Tibial artery (tissue), 4 donors: ENCODE data around the gene EPDR1.

Experiments used
- DNase-seq, 2 donors: peaks; one replicate each; pipeline ENCODE4 v3.0.0-alpha.2; 2019
- H3K27ac ChIP-seq, 2 donors: fragments of 200-600 bp; sonication (generic) in 1 of 2; 1 replicate in 1 of 2; 2 replicates in 1 of 2; pipeline ENCODE4 v1.5.1; 2018 to 2019; ENCODE audit warnings: mild to moderate bottlenecking in 1 of 2
- H3K27me3 ChIP-seq, 2 donors: fragments of 200-600 bp; sonication (generic) in 1 of 2; one replicate each; pipeline versions ENCODE4 v1.5.1 to v1.6.0; 2016 to 2019
- H3K36me3 ChIP-seq, 3 donors: fragments of 200-600 bp; sonication (generic) in 2 of 3; one replicate each; pipeline ENCODE4 v1.5.1; 2016 to 2019; ENCODE audit warnings: mild to moderate bottlenecking in 2 of 3
- H3K4me1 ChIP-seq, 4 donors: fragments of 200-600 bp; sonication (generic) in 2 of 4; 1 replicate in 3 of 4; 2 replicates in 1 of 4; pipeline ENCODE4 v1.5.1; 2016 to 2019
- H3K4me3 ChIP-seq, 2 donors: fragments of 200-600 bp; sonication (generic) in 1 of 2; 1 replicate in 1 of 2; 2 replicates in 1 of 2; pipeline ENCODE4 v1.5.1; 2018 to 2019; ENCODE audit warnings: mild to moderate bottlenecking in 2 of 2
- H3K9me3 ChIP-seq, 3 donors: fragments of 200-600 bp; sonication (generic) in 1 of 3; one replicate each; pipeline ENCODE4 v1.5.1; 2016 to 2019
- intact Hi-C: fragments of 100-400 bp; cut with DNase I; formaldehyde crosslinking; loops from one replicate; pipeline ENCODE4 v1.15.0; 2023; ENCODE audit warnings: low total_unique reads
- TF ChIP-seq, protein P1 (sequence below), 2 experiments: fragments of 200-600 bp in 1 of 2; fragments of 450-650 bp in 1 of 2; IDR thresholded peaks; one replicate each; pipeline ENCODE4 v1.5.1; 2017 to 2019; ENCODE audit warnings: antibody characterized with exemption in 2 of 2, mild to moderate bottlenecking in 1 of 2, moderate library complexity in 1 of 2

Gene EPDR1

DNA sequence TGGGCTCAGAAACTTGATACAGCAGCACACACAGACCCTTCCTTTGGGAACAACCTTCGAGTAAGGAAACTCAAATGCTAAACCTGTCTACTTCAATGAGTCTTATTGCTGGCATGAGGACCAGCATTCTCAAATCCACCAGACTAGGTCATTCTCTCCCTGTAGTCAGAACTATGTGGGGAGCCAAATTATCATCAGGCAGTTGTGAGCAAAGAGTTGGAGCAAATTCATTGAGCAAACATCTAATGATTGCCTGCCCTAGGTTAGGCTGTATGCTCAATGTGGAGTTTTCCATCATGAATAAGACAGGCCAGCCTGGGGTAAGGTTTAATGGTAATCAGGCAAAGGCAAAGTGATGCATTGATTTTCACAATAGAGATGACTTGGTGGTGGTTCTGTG lies 3.6 kb downstream of the EPDR1 start:
- peak overlapping the region; percentile 2 to 53 for H3K27ac ChIP-seq

DNA sequence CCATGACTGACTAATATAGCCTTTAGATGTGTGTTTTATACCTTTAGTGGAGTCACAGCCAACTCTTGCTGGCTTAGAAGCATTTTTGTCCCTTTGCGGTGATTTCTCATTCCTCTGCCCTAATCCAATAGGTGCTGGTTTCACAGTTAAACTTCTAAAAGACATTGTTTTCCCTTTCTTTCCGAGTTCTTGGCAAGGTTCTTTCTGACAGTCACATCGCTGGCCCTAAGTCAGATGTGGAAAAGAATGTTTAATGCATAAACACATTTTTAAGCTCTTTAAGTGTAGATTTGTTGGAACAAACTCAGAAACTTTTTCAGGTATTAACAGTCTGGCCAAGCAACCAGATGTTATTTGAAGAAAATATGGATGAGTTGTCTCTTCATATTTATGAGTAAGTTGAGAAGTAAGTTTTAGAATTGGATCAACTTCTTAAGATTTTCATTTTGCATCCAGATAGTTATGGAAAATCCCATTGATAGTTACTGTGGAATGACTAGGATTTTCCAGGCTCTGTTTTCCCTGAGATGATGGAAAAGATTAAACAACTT lies 4.1 kb downstream of the EPDR1 start:
- no peaks in the 10 kb centered on the region for H3K36me3 ChIP-seq
- no peaks in the 10 kb centered on the region for H3K27me3 ChIP-seq
- peaks cover 0 to 55% (median 18%) of the 10 kb centered on the region in 4 donors for H3K4me1 ChIP-seq
- H3K4me3 ChIP-seq, result no peak overlapping the region
- intact Hi-C loops, result no loop called here
- H3K27ac ChIP-seq, result peak overlapping the region; percentile 2 to 53
- TF ChIP-seq, protein P1, sequence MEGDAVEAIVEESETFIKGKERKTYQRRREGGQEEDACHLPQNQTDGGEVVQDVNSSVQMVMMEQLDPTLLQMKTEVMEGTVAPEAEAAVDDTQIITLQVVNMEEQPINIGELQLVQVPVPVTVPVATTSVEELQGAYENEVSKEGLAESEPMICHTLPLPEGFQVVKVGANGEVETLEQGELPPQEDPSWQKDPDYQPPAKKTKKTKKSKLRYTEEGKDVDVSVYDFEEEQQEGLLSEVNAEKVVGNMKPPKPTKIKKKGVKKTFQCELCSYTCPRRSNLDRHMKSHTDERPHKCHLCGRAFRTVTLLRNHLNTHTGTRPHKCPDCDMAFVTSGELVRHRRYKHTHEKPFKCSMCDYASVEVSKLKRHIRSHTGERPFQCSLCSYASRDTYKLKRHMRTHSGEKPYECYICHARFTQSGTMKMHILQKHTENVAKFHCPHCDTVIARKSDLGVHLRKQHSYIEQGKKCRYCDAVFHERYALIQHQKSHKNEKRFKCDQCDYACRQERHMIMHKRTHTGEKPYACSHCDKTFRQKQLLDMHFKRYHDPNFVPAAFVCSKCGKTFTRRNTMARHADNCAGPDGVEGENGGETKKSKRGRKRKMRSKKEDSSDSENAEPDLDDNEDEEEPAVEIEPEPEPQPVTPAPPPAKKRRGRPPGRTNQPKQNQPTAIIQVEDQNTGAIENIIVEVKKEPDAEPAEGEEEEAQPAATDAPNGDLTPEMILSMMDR (IDR thresholded peaks at IDR 0.05), result no peak
- DNase-seq, result no peak
- peaks cover 0 to 11% (median 10%) of the 10 kb centered on the region in 3 donors for H3K9me3 ChIP-seq

More for the DNA sequence above, 3.6 kb downstream of the EPDR1 start:
- DNase-seq, result no peak
- H3K4me1 ChIP-seq, result peaks cover 0 to 53% (median 18%) of the 10 kb centered on the region in 4 donors
- H3K9me3 ChIP-seq, result peaks cover 0 to 11% (median 10%) of the 10 kb centered on the region in 3 donors
- H3K27me3 ChIP-seq, result no peaks in the 10 kb centered on the region
- TF ChIP-seq, protein P1 (IDR thresholded peaks at IDR 0.05), result no peak
- no peaks in the 10 kb centered on the region for H3K36me3 ChIP-seq
- no peak overlapping the region for H3K4me3 ChIP-seq
- intact Hi-C loops, result no loop called here

DNA sequence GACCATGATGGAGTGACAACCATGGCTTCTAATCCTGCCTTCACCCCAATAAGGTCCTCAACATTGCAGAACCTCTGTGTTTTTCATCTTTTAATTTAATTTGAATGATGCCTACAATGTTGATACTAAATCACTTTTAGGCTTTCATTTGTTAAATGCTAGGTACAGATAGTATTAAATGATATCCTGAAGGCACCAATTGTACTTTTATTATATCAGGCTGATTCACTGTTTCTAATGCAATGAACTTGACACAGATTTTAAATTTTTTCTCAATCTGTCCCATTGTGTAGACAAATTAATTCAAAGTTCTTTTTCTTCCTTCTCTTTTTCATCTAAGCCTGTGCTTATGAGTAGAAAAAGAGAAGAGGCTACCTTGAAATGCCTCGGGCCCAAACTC lies 5.2 kb downstream of the EPDR1 start:
- TF ChIP-seq, protein P1 (IDR thresholded peaks at IDR 0.05), result no peak
- Histone ChIP-seq H3K4me3 (no peak overlapping the region), H3K4me1 (peaks cover 0 to 59% (median 12%) of the 10 kb centered on the region in 4 donors)

DNA sequence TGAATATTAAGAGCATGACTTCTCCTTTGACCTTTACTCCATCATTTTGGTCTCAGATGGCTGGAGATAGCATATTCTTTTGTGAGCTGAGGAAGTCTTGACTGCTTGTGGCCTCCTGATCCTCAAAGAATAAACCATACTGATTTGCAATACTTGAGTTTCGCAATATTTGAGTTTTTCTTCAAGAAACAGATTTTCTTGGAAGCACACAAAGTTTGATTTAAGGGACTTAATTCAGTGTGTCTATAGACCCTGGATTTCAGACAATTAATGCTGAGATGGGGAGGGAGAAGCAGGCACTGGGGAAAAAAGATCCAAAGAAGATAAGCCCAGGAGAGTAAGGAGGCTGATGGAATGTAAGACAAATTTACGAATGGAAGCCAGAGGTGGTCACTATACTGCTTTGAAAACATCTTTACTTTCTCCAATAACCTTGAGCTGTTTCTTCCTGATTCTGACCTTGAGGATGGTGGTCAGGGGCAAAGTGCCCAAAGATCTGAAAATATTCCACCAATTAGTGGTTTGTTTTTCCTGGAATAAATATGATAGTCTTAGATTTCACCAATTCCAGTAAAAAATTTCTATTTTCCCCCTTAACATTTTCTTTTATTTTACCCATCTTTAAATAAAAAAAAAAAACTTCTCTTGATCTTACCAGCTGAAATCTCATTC lies 7.5 kb downstream of the EPDR1 start:
- no peaks in the 10 kb centered on the region for H3K36me3 ChIP-seq
- H3K27ac ChIP-seq, result peak overlapping the region in 1 of 2 donors; percentile 14
- intact Hi-C loops, result no loop called here
- DNase-seq, result no peak
- TF ChIP-seq, protein P1 (IDR thresholded peaks at IDR 0.05), result no peak
- H3K27me3 ChIP-seq, result no peaks in the 10 kb centered on the region
- peaks cover 0 to 11% (median 10%) of the 10 kb centered on the region in 3 donors for H3K9me3 ChIP-seq
- H3K4me3 ChIP-seq, result no peak overlapping the region
- H3K4me1 ChIP-seq, result peaks cover 0 to 50% (median 7%) of the 10 kb centered on the region in 4 donors

More for the DNA sequence above, 5.2 kb downstream of the EPDR1 start:
- Histone ChIP-seq H3K27ac (no peak overlapping the region), H3K9me3 (peaks cover 0 to 11% (median 10%) of the 10 kb centered on the region in 3 donors), H3K27me3 (no peaks in the 10 kb centered on the region), H3K36me3 (no peaks in the 10 kb centered on the region)
- DNase-seq, result no peak
- intact Hi-C loops, result no loop called here

DNA sequence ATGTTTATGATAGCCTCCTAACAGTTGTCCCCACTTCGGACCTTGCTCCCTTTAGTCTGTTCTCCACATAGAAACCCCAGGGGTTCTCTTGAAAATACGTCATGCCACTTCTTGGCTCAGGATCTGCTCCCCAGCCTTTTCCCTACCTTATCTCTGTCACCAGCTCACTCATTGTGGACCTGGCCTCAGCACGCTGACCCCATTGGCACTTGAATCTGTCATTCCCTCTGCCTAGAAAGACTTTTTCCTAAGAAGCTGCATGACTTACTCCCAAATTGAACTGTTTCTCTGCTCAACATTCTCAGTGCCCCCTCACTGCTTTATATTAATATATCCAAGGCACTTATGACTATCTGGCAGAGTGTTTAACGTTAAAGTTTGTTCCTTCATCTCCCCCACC lies 8.4 kb downstream of the EPDR1 start:
- no peak for DNase-seq
- no peak overlapping the region for H3K4me3 ChIP-seq
- intact Hi-C loops, result no loop called here
- H3K4me1 ChIP-seq, result peaks cover 0 to 41% (median 5%) of the 10 kb centered on the region in 4 donors
- H3K27me3 ChIP-seq, result no peaks in the 10 kb centered on the region
- H3K9me3 ChIP-seq, result peaks cover 0 to 11% (median 10%) of the 10 kb centered on the region in 3 donors
- TF ChIP-seq, protein P1 (IDR thresholded peaks at IDR 0.05), result no peak
- no peak overlapping the region for H3K27ac ChIP-seq
- no peaks in the 10 kb centered on the region for H3K36me3 ChIP-seq
